Measurements from ENCODE around the gene EIF2D. TPM values are rescaled to one million over a fixed set of nuclear protein-coding genes. Genes with fewer than 3 reads are reported as not detected.

The EIF2D gene
- total RNA-seq, 1 experiment from 2014 or later: 39.6 TPM

- H3K27me3 ChIP-seq: no peaks in the 10 kb centered on the region
- no peak overlapping the region for H3K27ac ChIP-seq
- peak overlapping the region; percentile 71 for H3K4me3 ChIP-seq
- no peak for DNase-seq
- H3K9me3 ChIP-seq (replicated peaks): no peaks in the 10 kb centered on the region
- peaks cover 25% of the 10 kb centered on the region for H3K4me1 ChIP-seq
- no peaks in the 10 kb centered on the region for H3K36me3 ChIP-seq
Observed at GRCh38 chr1:206557636-206558473, 54.4 kb downstream of the EIF2D start.

- H3K4me1 ChIP-seq: peaks cover 22% of the 10 kb centered on the region
- H3K4me3 ChIP-seq: peak overlapping the region; percentile 71
- no peak overlapping the region; the same call in 1 of the 2 replicates for H3K27ac ChIP-seq
- no peaks in the 10 kb centered on the region for H3K36me3 ChIP-seq
- peak; percentile 70 to 73 for DNase-seq
- H3K27me3 ChIP-seq: no peaks in the 10 kb centered on the region
- H3K9me3 ChIP-seq (replicated peaks): no peaks in the 10 kb centered on the region
Observed at GRCh38 chr1:206556750-206557635, 55.3 kb downstream of the EIF2D start.

- Histone ChIP-seq H3K9me3 (replicated peaks) (no peaks in the 10 kb centered on the region), H3K4me1 (peaks cover 22% of the 10 kb centered on the region), H3K27ac (no peak overlapping the region), H3K36me3 (no peaks in the 10 kb centered on the region), H3K27me3 (no peaks in the 10 kb centered on the region), H3K4me3 (no peak overlapping the region)
- no peak for DNase-seq
Observed at GRCh38 chr1:206556047-206556749, 56.1 kb downstream of the EIF2D start.

- no peak overlapping the region for H3K4me3 ChIP-seq
- H3K9me3 ChIP-seq (replicated peaks): no peaks in the 10 kb centered on the region
- peaks cover 22% of the 10 kb centered on the region for H3K4me1 ChIP-seq
- H3K36me3 ChIP-seq: no peaks in the 10 kb centered on the region
- no peaks in the 10 kb centered on the region for H3K27me3 ChIP-seq
- H3K27ac ChIP-seq: no peak overlapping the region
- no peak for DNase-seq
Observed at GRCh38 chr1:206555473-206555935, 56.8 kb downstream of the EIF2D start.

- H3K4me1 ChIP-seq: peaks cover 22% of the 10 kb centered on the region
- H3K36me3 ChIP-seq: no peaks in the 10 kb centered on the region
- no peak for DNase-seq
- no peaks in the 10 kb centered on the region for H3K9me3 ChIP-seq (replicated peaks)
- H3K27ac ChIP-seq: no peak overlapping the region
- H3K4me3 ChIP-seq: no peak overlapping the region
- H3K27me3 ChIP-seq: no peaks in the 10 kb centered on the region
Observed at GRCh38 chr1:206554701-206555472, 57.4 kb downstream of the EIF2D start.

- Histone ChIP-seq H3K4me1 (peaks cover 15% of the 10 kb centered on the region), H3K27me3 (no peaks in the 10 kb centered on the region), H3K9me3 (replicated peaks) (no peaks in the 10 kb centered on the region), H3K27ac (no peak overlapping the region), H3K36me3 (no peaks in the 10 kb centered on the region), H3K4me3 (no peak overlapping the region)
- no peak for DNase-seq
Observed at GRCh38 chr1:206554211-206554610, 58.1 kb downstream of the EIF2D start.

- H3K36me3 ChIP-seq: no peaks in the 10 kb centered on the region
- H3K27me3 ChIP-seq: no peaks in the 10 kb centered on the region
- H3K9me3 ChIP-seq (replicated peaks): no peaks in the 10 kb centered on the region
- no peak overlapping the region for H3K4me3 ChIP-seq
- DNase-seq: no peak
- H3K27ac ChIP-seq: no peak overlapping the region
- H3K4me1 ChIP-seq: no peaks in the 10 kb centered on the region
Observed at GRCh38 chr1:206551986-206552326, 60.3 kb downstream of the EIF2D start.

- no peak for DNase-seq
- Histone ChIP-seq H3K4me1 (no peaks in the 10 kb centered on the region), H3K36me3 (no peaks in the 10 kb centered on the region), H3K9me3 (replicated peaks) (no peaks in the 10 kb centered on the region), H3K27me3 (no peaks in the 10 kb centered on the region), H3K27ac (no peak overlapping the region), H3K4me3 (no peak overlapping the region)
Observed at GRCh38 chr1:206551296-206551985, 60.8 kb downstream of the EIF2D start.

- H3K4me3 ChIP-seq: no peak overlapping the region
- H3K27ac ChIP-seq: no peak overlapping the region
- no peaks in the 10 kb centered on the region for H3K27me3 ChIP-seq
- no peak for DNase-seq
- no peaks in the 10 kb centered on the region for H3K4me1 ChIP-seq
- no peaks in the 10 kb centered on the region for H3K36me3 ChIP-seq
- H3K9me3 ChIP-seq (replicated peaks): no peaks in the 10 kb centered on the region
Observed at GRCh38 chr1:206550446-206550845, 61.8 kb downstream of the EIF2D start.

- no peak overlapping the region for H3K4me3 ChIP-seq
- H3K27ac ChIP-seq: no peak overlapping the region
- no peaks in the 10 kb centered on the region for H3K9me3 ChIP-seq (replicated peaks)
- H3K4me1 ChIP-seq: peaks cover 6% of the 10 kb centered on the region; the same call in 1 of the 2 replicates
- no peak for DNase-seq
- no peaks in the 10 kb centered on the region for H3K27me3 ChIP-seq
- no peaks in the 10 kb centered on the region for H3K36me3 ChIP-seq
Observed at GRCh38 chr1:206547104-206547503, 65.2 kb downstream of the EIF2D start.

GRCh38 chr1:206545351-206545750, 66.9 kb downstream of the EIF2D start:
- H3K9me3 ChIP-seq (replicated peaks): no peaks in the 10 kb centered on the region
- H3K4me3 ChIP-seq: no peak overlapping the region
- no peak overlapping the region for H3K27ac ChIP-seq
- H3K4me1 ChIP-seq: peaks cover 23% of the 10 kb centered on the region
- H3K27me3 ChIP-seq: no peaks in the 10 kb centered on the region
- H3K36me3 ChIP-seq: no peaks in the 10 kb centered on the region
- DNase-seq: no peak

GRCh38 chr1:206544562-206545257, 67.6 kb downstream of the EIF2D start:
- Histone ChIP-seq H3K27ac (no peak overlapping the region), H3K4me1 (peaks cover 30% of the 10 kb centered on the region), H3K36me3 (no peaks in the 10 kb centered on the region), H3K27me3 (no peaks in the 10 kb centered on the region), H3K4me3 (no peak overlapping the region), H3K9me3 (replicated peaks) (no peaks in the 10 kb centered on the region)
- DNase-seq: peak; percentile 79 to 92

Data from SJCRH30 (cell line).